NCI-H748 treated with DMSO at 0.1 percent for 48 hours (cell line): ENCODE data around the gene SV2C.
"Not testable (repeated sequence)": the region's sequence is repeated elsewhere in the genome, so short reads cannot be mapped to it uniquely, and the experiment has no call there.

ENCODE experiments used
- DNase-seq: peaks from one replicate; lab custom pipeline; 2025; lab: John Stamatoyannopoulos, UW

Gene SV2C

GRCh38 chr5:76257225-76257833 lies 174.1 kb downstream of the SV2C start:
- DNase-seq, result no peak

GRCh38 chr5:76257897-76258296 lies 174.7 kb downstream of the SV2C start:
- DNase-seq, result no peak

- no peak for DNase-seq
Observed at GRCh38 chr5:76264681-76265080, 181.5 kb downstream of the SV2C start.

GRCh38 chr5:76269259-76269931 lies 186.2 kb downstream of the SV2C start:
- DNase-seq, result no peak

- no peak for DNase-seq
Observed at GRCh38 chr5:76269932-76270610, 186.9 kb downstream of the SV2C start.

GRCh38 chr5:76271836-76272235 lies 188.7 kb downstream of the SV2C start:
- DNase-seq, result no peak

- DNase-seq, result no peak
Observed at GRCh38 chr5:76273206-76273885, 190.2 kb downstream of the SV2C start.

- no peak for DNase-seq
Observed at GRCh38 chr5:76274571-76274970, 191.4 kb downstream of the SV2C start.

- no peak for DNase-seq
Observed at GRCh38 chr5:76277736-76278135, 194.6 kb downstream of the SV2C start.

GRCh38 chr5:76278261-76278789 lies 195.1 kb downstream of the SV2C start:
- DNase-seq, result no peak

GRCh38 chr5:76280494-76280893 lies 197.3 kb downstream of the SV2C start:
- no peak for DNase-seq

- no peak for DNase-seq
Observed at GRCh38 chr5:76283670-76284069, 200.5 kb downstream of the SV2C start.

GRCh38 chr5:76289692-76290091 lies 206.5 kb downstream of the SV2C start:
- DNase-seq, result no peak

GRCh38 chr5:76290321-76290757 lies 207.2 kb downstream of the SV2C start:
- no peak for DNase-seq

GRCh38 chr5:76291305-76292077 lies 208.3 kb downstream of the SV2C start:
- DNase-seq, result no peak

GRCh38 chr5:76292620-76293322 lies 209.6 kb downstream of the SV2C start:
- no peak for DNase-seq

- no peak for DNase-seq
Observed at GRCh38 chr5:76294573-76294972, 211.4 kb downstream of the SV2C start.

GRCh38 chr5:76298852-76299251 lies 215.7 kb downstream of the SV2C start:
- DNase-seq, result no peak

GRCh38 chr5:76299592-76299991 lies 216.4 kb downstream of the SV2C start:
- no peak for DNase-seq

- not testable (repeated sequence) for DNase-seq
Observed at GRCh38 chr5:76301932-76302331, 218.7 kb downstream of the SV2C start.

- not testable (repeated sequence) for DNase-seq
Observed at GRCh38 chr5:76302661-76303060, 219.5 kb downstream of the SV2C start.
